Kidney (tissue), 14 donors: Measurements from ENCODE around the gene HS2ST1. TPM values are rescaled to one million over a fixed set of nuclear protein-coding genes. Genes with fewer than 3 reads are reported as not detected.

Source experiments
- DNase-seq, 5 donors: peaks; one replicate each; pipeline ENCODE4 v3.0.0-alpha.2; 2013 to 2020
- FAIRE-seq: peaks from 2 replicates; lab custom pipeline; 2012; peaks lifted over from hg19 to GRCh38; lab: Jason Lieb, UNC
- H3K27ac ChIP-seq, 2 donors: one replicate each; pipeline ENCODE4 v1.7.0; 2013; ENCODE audit warnings: low read depth in 2 of 2, low read length in 2 of 2, inconsistent platforms in 1 of 2
- H3K27me3 ChIP-seq: one replicate; pipeline ENCODE4 v1.7.1; 2013; ENCODE audit warnings: low read length, inconsistent platforms; ENCODE audit not compliant: control insufficient read depth, insufficient read depth
- H3K36me3 ChIP-seq, 3 donors: one replicate each; pipeline versions ENCODE4 v1.7.0 to v1.7.1; 2013; ENCODE audit warnings: low read length in 3 of 3, control low read depth in 1 of 3, inconsistent platforms in 1 of 3; ENCODE audit not compliant: insufficient read depth in 3 of 3, control insufficient read depth in 2 of 3
- H3K4me1 ChIP-seq, 3 donors: one replicate each; pipeline versions ENCODE4 v1.7.0 to v1.7.1; 2013; ENCODE audit warnings: low read length in 3 of 3, inconsistent platforms in 1 of 3, low read depth in 1 of 3; ENCODE audit not compliant: control insufficient read depth in 2 of 3, insufficient read depth in 2 of 3
- H3K4me3 ChIP-seq, 3 donors: one replicate each; pipeline versions ENCODE4 v1.7.0 to v1.8.1; 2013; ENCODE audit warnings: low read length in 3 of 3, control low read depth in 1 of 3, inconsistent platforms in 1 of 3
- H3K9ac ChIP-seq, 3 donors: one replicate each; pipeline versions ENCODE4 v1.7.0 to v1.7.1; 2013; ENCODE audit warnings: low read length in 3 of 3, control low read depth in 1 of 3, inconsistent platforms in 1 of 3
- H3K9me3 ChIP-seq, 3 donors: one replicate each; pipeline versions ENCODE4 v1.7.0 to v1.7.1; 2013; ENCODE audit warnings: low read length in 3 of 3, control low read depth in 1 of 3, inconsistent platforms in 1 of 3; ENCODE audit not compliant: control insufficient read depth in 2 of 3, insufficient read depth in 1 of 3
- intact Hi-C: fragments of 100-400 bp; cut with DNase I; formaldehyde crosslinking; loops from one replicate; pipeline ENCODE4 v1.11.1; 2022
- polyA plus RNA-seq: library from polyadenylated mRNA; stranded (reverse); fragments of 350-450 nt; fragmentation: Illumina TruSeq; extraction: RNeasy Lipid Tissue Mini Kit (QIAGEN cat#74804); gene quantifications from one replicate; pipeline ENCODE4 v1.2.3, GENCODE V29; 2014; ENCODE audit warnings: low read depth, low replicate concordance; ENCODE audit not compliant: insufficient read depth
- total RNA-seq: library from RNA; stranded (reverse); fragmentation: NEBNext Ultra II Directional; extraction: Animal tissue kit (Norgen Biotek cat#: 25700); gene quantifications from one replicate; pipeline ENCODE4 v1.2.1, GENCODE V29; 2021
- TF ChIP-seq, protein P1 (sequence below): IDR thresholded peaks from 3 replicates; pipeline ENCODE4 v1.5.1; 2012; ENCODE audit warnings: mild to moderate bottlenecking, moderate library complexity, borderline replicate concordance; ENCODE audit not compliant: insufficient read depth; ENCODE audit errors: extremely low read depth
- donor health status: control.
- donor health status: control.
- donor health status: control.
- donor health status: control.
- donor health status: control.
- donor health status: DM: yes; HTN: yes; CAD: no.
- donor health status: Normal renal cell carcinoma (clear cell type).

The HS2ST1 gene
- total and polyA plus RNA-seq, 2 donors from 2014 or later = 10.3 to 27.1 TPM

DNA sequence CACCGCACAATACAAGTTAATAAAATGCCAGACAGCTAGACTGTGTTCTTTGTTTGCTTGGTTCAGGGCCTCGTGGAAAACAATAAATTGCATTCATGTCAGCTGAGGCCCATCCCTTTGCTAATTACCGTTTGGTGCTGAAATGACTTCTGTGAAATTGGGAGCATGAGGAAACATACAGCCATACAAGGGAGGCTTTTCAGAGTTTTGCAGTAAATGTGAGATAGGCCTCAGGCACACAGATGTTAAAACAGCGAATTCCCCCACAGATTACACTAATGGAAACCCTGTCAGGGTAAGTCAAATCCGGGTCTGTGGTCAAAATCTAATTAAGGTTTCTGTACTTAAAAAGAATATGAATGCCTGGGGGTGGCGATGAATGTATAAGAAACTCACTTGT is 240.7 kb downstream of the HS2ST1 start:
- DNase-seq (no peak), FAIRE-seq (no peak)
- no peak overlapping the region for H3K9ac ChIP-seq
- H3K9me3 ChIP-seq = no peaks in the 10 kb centered on the region
- TF ChIP-seq, protein P1, sequence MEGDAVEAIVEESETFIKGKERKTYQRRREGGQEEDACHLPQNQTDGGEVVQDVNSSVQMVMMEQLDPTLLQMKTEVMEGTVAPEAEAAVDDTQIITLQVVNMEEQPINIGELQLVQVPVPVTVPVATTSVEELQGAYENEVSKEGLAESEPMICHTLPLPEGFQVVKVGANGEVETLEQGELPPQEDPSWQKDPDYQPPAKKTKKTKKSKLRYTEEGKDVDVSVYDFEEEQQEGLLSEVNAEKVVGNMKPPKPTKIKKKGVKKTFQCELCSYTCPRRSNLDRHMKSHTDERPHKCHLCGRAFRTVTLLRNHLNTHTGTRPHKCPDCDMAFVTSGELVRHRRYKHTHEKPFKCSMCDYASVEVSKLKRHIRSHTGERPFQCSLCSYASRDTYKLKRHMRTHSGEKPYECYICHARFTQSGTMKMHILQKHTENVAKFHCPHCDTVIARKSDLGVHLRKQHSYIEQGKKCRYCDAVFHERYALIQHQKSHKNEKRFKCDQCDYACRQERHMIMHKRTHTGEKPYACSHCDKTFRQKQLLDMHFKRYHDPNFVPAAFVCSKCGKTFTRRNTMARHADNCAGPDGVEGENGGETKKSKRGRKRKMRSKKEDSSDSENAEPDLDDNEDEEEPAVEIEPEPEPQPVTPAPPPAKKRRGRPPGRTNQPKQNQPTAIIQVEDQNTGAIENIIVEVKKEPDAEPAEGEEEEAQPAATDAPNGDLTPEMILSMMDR = no peak
- no peaks in the 10 kb centered on the region for H3K27me3 ChIP-seq
- no peaks in the 10 kb centered on the region for H3K4me1 ChIP-seq
- no peaks in the 10 kb centered on the region for H3K36me3 ChIP-seq
- no peak overlapping the region for H3K27ac ChIP-seq
- intact Hi-C loops = no loop called here
- H3K4me3 ChIP-seq = no peak overlapping the region

DNA sequence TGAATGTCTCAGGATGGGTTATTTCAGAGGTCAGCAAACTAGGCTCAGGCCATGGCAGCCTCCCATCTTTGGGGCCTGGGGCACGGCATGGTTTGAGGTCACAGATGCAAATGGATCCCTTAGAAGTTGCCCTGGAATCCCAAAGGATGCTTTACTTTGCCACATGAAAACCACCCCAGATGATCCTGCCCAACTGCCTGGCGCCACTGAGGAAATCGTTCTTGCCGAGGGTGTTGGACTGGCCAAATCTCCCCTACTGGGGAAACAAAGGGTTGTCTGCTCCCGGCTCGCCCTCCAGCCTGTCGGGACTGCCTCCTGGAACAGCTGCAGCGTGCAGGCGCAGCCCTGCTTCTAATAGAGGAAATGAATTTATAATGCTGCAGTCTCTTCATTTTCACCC is 241.2 kb downstream of the HS2ST1 start:
- no peak for DNase-seq
- Histone ChIP-seq H3K9me3 (no peaks in the 10 kb centered on the region), H3K27me3 (no peaks in the 10 kb centered on the region), H3K4me1 (no peaks in the 10 kb centered on the region), H3K4me3 (no peak overlapping the region), H3K36me3 (no peaks in the 10 kb centered on the region), H3K27ac (no peak overlapping the region), H3K9ac (no peak overlapping the region)
- TF ChIP-seq, protein P1 = no peak
- intact Hi-C loops = no loop called here
- no peak for FAIRE-seq

DNA sequence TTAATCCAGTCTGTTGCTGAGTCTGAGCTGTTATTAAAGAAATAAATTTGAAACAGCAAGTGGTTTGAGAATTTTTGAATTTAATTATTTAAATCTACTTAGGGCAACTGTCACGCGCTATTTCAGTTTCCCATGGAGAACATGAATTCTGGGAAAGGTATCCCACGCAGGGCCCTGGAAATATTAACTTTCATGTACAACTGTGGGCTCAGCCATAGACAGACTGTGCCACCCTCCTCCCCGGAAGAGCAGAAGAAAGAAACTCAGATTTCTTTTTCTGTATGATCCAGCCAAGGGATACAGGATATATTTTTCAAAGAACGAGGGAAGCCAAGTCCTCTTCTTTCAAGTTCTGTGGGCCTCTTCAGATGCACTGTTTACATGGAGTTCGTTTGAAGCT is 241.7 kb downstream of the HS2ST1 start:
- no peak overlapping the region for H3K4me3 ChIP-seq
- intact Hi-C loops = no loop called here
- FAIRE-seq = no peak
- no peak for DNase-seq
- no peak overlapping the region for H3K27ac ChIP-seq
- no peak overlapping the region for H3K9ac ChIP-seq
- TF ChIP-seq, protein P1 = no peak
- H3K4me1 ChIP-seq = no peaks in the 10 kb centered on the region
- no peaks in the 10 kb centered on the region for H3K9me3 ChIP-seq
- H3K36me3 ChIP-seq = no peaks in the 10 kb centered on the region
- H3K27me3 ChIP-seq = no peaks in the 10 kb centered on the region

DNA sequence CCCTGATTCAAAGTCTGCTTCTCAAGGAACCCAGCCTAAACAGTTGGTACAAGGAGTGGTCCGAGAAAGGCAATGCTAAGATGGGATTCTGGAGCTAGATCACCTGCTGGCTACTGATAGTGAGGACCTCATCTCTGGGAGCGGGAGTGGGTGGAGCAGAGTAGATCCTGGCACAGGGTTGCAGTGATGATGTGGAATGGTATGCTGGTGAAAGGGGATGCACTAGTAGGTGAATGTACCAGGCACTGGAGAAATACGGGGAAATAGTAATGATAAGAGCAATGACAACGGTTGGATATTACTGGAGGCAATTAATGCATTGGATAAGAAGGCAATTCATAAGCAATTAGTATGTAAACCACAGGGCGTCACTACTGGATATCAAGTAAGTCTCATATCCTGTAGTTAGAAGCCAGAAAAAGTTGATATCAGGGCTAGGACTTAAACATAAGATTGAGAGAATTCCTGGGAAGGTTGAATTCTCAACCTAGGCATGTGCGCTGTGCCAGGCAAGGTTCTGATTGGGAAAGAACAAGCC is 245.0 kb downstream of the HS2ST1 start:
- no peaks in the 10 kb centered on the region for H3K9me3 ChIP-seq
- intact Hi-C loops = no loop called here
- no peak for DNase-seq
- H3K9ac ChIP-seq = no peak overlapping the region
- TF ChIP-seq, protein P1 = no peak
- H3K27ac ChIP-seq = no peak overlapping the region
- FAIRE-seq = no peak
- no peak overlapping the region for H3K4me3 ChIP-seq
- no peaks in the 10 kb centered on the region for H3K27me3 ChIP-seq
- no peaks in the 10 kb centered on the region for H3K4me1 ChIP-seq
- H3K36me3 ChIP-seq = no peaks in the 10 kb centered on the region
